IMR-90 (cell line): ENCODE results near the gene MAFG. TPM values are rescaled to one million over a fixed set of nuclear protein-coding genes. Genes with fewer than 3 reads are reported as not detected.

Experiments
- ATAC-seq: fragments of 200-7000 bp; cut with Tn5 transposase; 2 replicates; pipeline ENCODE4 v1.9.1; 2020; ENCODE audit warnings: low read depth, mild to moderate bottlenecking, moderate library complexity
- BruUV-seq: library from RNA; stranded (reverse); fragments of 400-500 nt; replicated peaks from 2 replicates; lab custom pipeline; 2021; lab: Mats Ljungman, UMichigan
- CTCF ChIA-PET: fragments of 300-600 bp; formaldehyde crosslinking; extraction: SDS; loops from one replicate; lab custom pipeline; 2021; ENCODE audit warnings: antibody characterized with exemption; lab: Yijun Ruan, JAX
- POLR2A ChIA-PET: fragments of 300-600 bp; sonication (Branson Sonifier 250); formaldehyde crosslinking; loops from one replicate; lab custom pipeline; 2022; ENCODE audit warnings: antibody characterized with exemption; ENCODE audit not compliant: unreplicated experiment; lab: Charles Lee
- DNase-seq: peaks from one replicate; pipeline ENCODE4 v3.0.0; 2013
- H2AFZ ChIP-seq: replicated peaks from 2 replicates; pipeline ENCODE3; 2013; ENCODE audit warnings: low read length, mild to moderate bottlenecking; ENCODE audit not compliant: poor library complexity
- H2AK5ac ChIP-seq: 2 replicates; pipeline ENCODE4 v1.6.1; 2013; ENCODE audit warnings: low read depth, low read length, inconsistent platforms
- H2AK9ac ChIP-seq: replicated peaks from 2 replicates; pipeline ENCODE3; 2013; ENCODE audit warnings: mild to moderate bottlenecking, low read depth, low read length, moderate library complexity; ENCODE audit not compliant: poor library complexity
- H2BK120ac ChIP-seq: 2 replicates; pipeline ENCODE4 v1.6.1; 2013; ENCODE audit warnings: low read depth, low read length, inconsistent platforms
- H2BK15ac ChIP-seq: 3 replicates; pipeline ENCODE4 v1.6.1; 2013; ENCODE audit warnings: low read depth, low read length, inconsistent platforms
- H2BK20ac ChIP-seq: 2 replicates; pipeline ENCODE4 v1.6.1; 2013; ENCODE audit warnings: low read depth, mild to moderate bottlenecking, inconsistent platforms, low read length, moderate library complexity
- H2BK5ac ChIP-seq: 2 replicates; pipeline ENCODE4 v1.6.1; 2013; ENCODE audit warnings: mild to moderate bottlenecking, low read depth, low read length, inconsistent platforms; ENCODE audit not compliant: poor library complexity, severe bottlenecking
- H3K14ac ChIP-seq: replicated peaks from 2 replicates; pipeline ENCODE4 v1.6.1; 2013; ENCODE audit warnings: low read depth, low read length, inconsistent platforms
- H3K18ac ChIP-seq: 2 replicates; pipeline ENCODE4 v1.6.1; 2013; ENCODE audit warnings: low read depth, low read length, control low read depth
- H3K23ac ChIP-seq: 2 replicates; pipeline ENCODE4 v1.6.1; 2013; ENCODE audit warnings: low read depth, low read length, inconsistent platforms
- H3K27ac ChIP-seq: 2 replicates; pipeline ENCODE4 v1.5.1; 2013; ENCODE audit warnings: mild to moderate bottlenecking, control low read depth, low read length; ENCODE audit not compliant: insufficient read depth
- H3K27me3 ChIP-seq: 2 replicates; pipeline ENCODE4 v1.6.1; 2013; ENCODE audit warnings: low read length; ENCODE audit not compliant: control insufficient read depth, insufficient read depth
- H3K36me3 ChIP-seq: 2 replicates; pipeline ENCODE4 v1.6.1; 2013; ENCODE audit warnings: low read length, mixed read lengths; ENCODE audit not compliant: control insufficient read depth, insufficient read depth
- H3K4ac ChIP-seq: 2 replicates; pipeline ENCODE4 v1.6.1; 2013; ENCODE audit warnings: low read depth, low read length, inconsistent platforms
- H3K4me1 ChIP-seq: 2 replicates; pipeline ENCODE4 v1.6.1; 2013; ENCODE audit warnings: low read length, mixed read lengths; ENCODE audit not compliant: control insufficient read depth, insufficient read depth
- H3K4me2 ChIP-seq: 2 replicates; pipeline ENCODE4 v1.6.1; 2013; ENCODE audit warnings: low read depth, mild to moderate bottlenecking, control low read depth, low read length, moderate library complexity
- H3K4me3 ChIP-seq: 2 replicates; pipeline ENCODE4 v1.5.1; 2013; ENCODE audit warnings: low read depth, mild to moderate bottlenecking, control low read depth, low read length, moderate library complexity; ENCODE audit not compliant: insufficient read depth
- H3K56ac ChIP-seq: 2 replicates; pipeline ENCODE4 v1.6.1; 2013; ENCODE audit warnings: low read length, inconsistent platforms; ENCODE audit not compliant: insufficient read depth; ENCODE audit errors: extremely low read depth
- H3K79me1 ChIP-seq, 2 experiments: 2 replicates each; pipeline ENCODE4 v1.6.1; 2013; ENCODE audit warnings: low read length in 2 of 2, inconsistent platforms in 1 of 2, low read depth in 1 of 2
- H3K9ac ChIP-seq: 2 replicates; pipeline ENCODE4 v1.6.1; 2013; ENCODE audit warnings: low read depth, low read length, control low read depth
- H3K9me1 ChIP-seq: 2 replicates; pipeline ENCODE4 v1.6.1; 2013; ENCODE audit warnings: low read length, inconsistent platforms; ENCODE audit not compliant: insufficient read depth
- H3K9me3 ChIP-seq: 2 replicates; pipeline ENCODE4 v1.6.1; 2013; ENCODE audit warnings: low read length; ENCODE audit not compliant: control insufficient read depth, insufficient read depth
- H4K20me1 ChIP-seq: 2 replicates; pipeline ENCODE4 v1.6.1; 2013; ENCODE audit warnings: low read length, inconsistent platforms; ENCODE audit not compliant: insufficient read depth
- H4K5ac ChIP-seq: 2 replicates; pipeline ENCODE4 v1.6.1; 2013; ENCODE audit warnings: mild to moderate bottlenecking, low read depth, low read length, control low read depth
- H4K8ac ChIP-seq, 2 experiments: 2 replicates each; pipeline ENCODE4 v1.6.1; 2013; ENCODE audit warnings: low read depth in 2 of 2, low read length in 2 of 2, control low read depth in 1 of 2, inconsistent platforms in 1 of 2
- H4K91ac ChIP-seq: 2 replicates; pipeline ENCODE4 v1.6.1; 2013; ENCODE audit warnings: low read depth, low read length, inconsistent platforms; ENCODE audit not compliant: insufficient read depth
- CHD1 ChIP-seq: IDR thresholded peaks from 2 replicates; pipeline ENCODE4 v1.6.1; 2012; ENCODE audit warnings: low read depth, low read length, improper control_type of control experiment
- WGBS, 2 experiments: methylation state at CpG; one replicate each; pipeline versions ENCODE4 v1.1.5 to v1.1.7; 2013; ENCODE audit warnings: missing lambda C conversion rate in 2 of 2; ENCODE audit not compliant: insufficient read length in 1 of 2; ENCODE audit errors: extremely low coverage in 2 of 2; 5-methylcytosine and 5-hydroxymethylcytosine counted together
- dilution Hi-C: fragments of 300-500 bp; cut with HindIII; formaldehyde crosslinking; loops from one replicate; pipeline ENCODE4 v1.14.3; 2018; ENCODE audit warnings: low sequenced_read_pairs; ENCODE audit not compliant: unreplicated experiment
- in situ Hi-C: fragments of 300-500 bp; cut with MboI; formaldehyde crosslinking; loops from 3 replicates; pipeline ENCODE4 v1.14.3; 2019; ENCODE audit warnings: low sequenced_read_pairs, inconsistent platforms, mixed read lengths
- intact Hi-C: fragments of 100-400 bp; cut with micrococcal nuclease; formaldehyde crosslinking; loops from 2 replicates; pipeline ENCODE4 v1.10.0; 2022
- polyA plus RNA-seq, 3 experiments: library from polyadenylated mRNA; depleted of rRNA; stranded (reverse); fragments of >200 nt; gene quantifications; 2 replicates each; pipeline ENCODE4 v1.2.3, GENCODE V29; 2012; ENCODE audit warnings: low replicate concordance in 1 of 3
- total RNA-seq: library from RNA; depleted of rRNA; stranded (reverse); fragments of >200 nt; gene quantifications from 2 replicates; pipeline ENCODE4 v1.2.3, GENCODE V29; 2012

MAFG gene
- total and polyA plus RNA-seq, 2 of the 4 experiments (the other 2 are of a cell fraction) = 6.1 to 15.4 TPM

DNA sequence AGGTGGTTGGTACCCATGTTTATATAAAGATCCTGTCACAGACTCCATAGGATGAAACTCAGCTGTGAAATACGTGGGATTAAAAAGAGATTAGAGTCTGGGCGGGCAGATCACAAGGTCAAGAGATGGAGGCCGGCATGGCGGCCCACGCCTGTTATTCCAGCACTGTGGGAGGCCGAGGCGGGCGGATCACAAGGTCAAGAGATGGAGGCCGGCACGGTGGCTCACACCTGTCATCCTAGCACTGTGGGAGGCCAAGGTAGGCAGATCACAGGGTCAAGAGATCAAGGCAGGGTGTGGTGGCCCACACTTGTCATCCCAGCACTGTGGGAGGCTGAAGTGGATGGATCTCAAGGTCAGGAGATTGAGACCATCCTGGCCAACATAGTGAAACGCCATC, 32.1 kb downstream of the MAFG start:
- Histone ChIP-seq H2AK5ac (no peak overlapping the region), H2AK9ac (no peak overlapping the region), H2BK15ac (no peak overlapping the region), H3K4me3 (no peak overlapping the region), H3K9me1 (peaks cover 14% of the 10 kb centered on the region; the same call in 1 of the 2 replicates), H3K36me3 (peaks cover 40% of the 10 kb centered on the region), H3K4me2 (no peak overlapping the region), H3K18ac (no peak overlapping the region), H3K27ac (no peak overlapping the region), H3K9me3 (no peaks in the 10 kb centered on the region), H3K4me1 (peaks cover 14% of the 10 kb centered on the region), H3K9ac (no peak overlapping the region), H2BK120ac (no peak overlapping the region), H2BK5ac (no peak overlapping the region), H2AFZ (no peak overlapping the region), H3K4ac (no peak overlapping the region), H3K23ac (no peak overlapping the region), H3K27me3 (no peaks in the 10 kb centered on the region), H3K14ac (no peak overlapping the region), H4K8ac (no peak overlapping the region), H3K56ac (no peak overlapping the region), H4K20me1 (peaks cover 19% of the 10 kb centered on the region), H4K91ac (no peak overlapping the region), H4K5ac (no peak overlapping the region), H2BK20ac (no peak overlapping the region), H3K79me1 (peaks cover 16 to 58% of the 10 kb centered on the region in 2 experiments)
- dilution Hi-C loops = no loop called here
- in situ Hi-C loops = no loop called here
- DNase-seq = no peak
- no peak for TF ChIP-seq CHD1
- ATAC-seq = no peak
- 98% methylated on average over 6 of the region's 11 CpGs; no CpG with 5 or more reads in 1 of the 2 experiments for whole genome bisulfite sequencing, 2 experiments
- ChIA-PET POLR2A (no interaction called here), CTCF (no interaction called here)
- no TSS peak for BruUV-seq
- intact Hi-C loops = no loop called here
